ENCODE measurements around the gene PLLP.

The PLLP gene

GRCh38 chr16:57225978-57226377 lies 58.5 kb downstream of the PLLP start:
- no peak for DNase-seq (ENCODE audit: low read depth, low spot score)

- no peak for DNase-seq (ENCODE audit: low read depth, low spot score)
Observed at GRCh38 chr16:57224651-57225335, 59.7 kb downstream of the PLLP start.

- no peak for DNase-seq (ENCODE audit: low read depth, low spot score)
Observed at GRCh38 chr16:57223057-57223456, 61.4 kb downstream of the PLLP start.

- DNase-seq (ENCODE audit: low read depth, low spot score) = no peak
Observed at GRCh38 chr16:57216968-57217367, 67.5 kb downstream of the PLLP start.

GRCh38 chr16:57213462-57213861 lies 71.0 kb downstream of the PLLP start:
- DNase-seq (ENCODE audit: low read depth, low spot score) = no peak

GRCh38 chr16:57209780-57210179 lies 74.7 kb downstream of the PLLP start:
- DNase-seq (ENCODE audit: low read depth, low spot score) = no peak

- no peak for DNase-seq (ENCODE audit: low read depth, low spot score)
Observed at GRCh38 chr16:57208926-57209325, 75.5 kb downstream of the PLLP start.

Data from brain pericyte (primary cell).